Activated effector memory CD4-positive, alpha-beta T cell treated with anti-CD3 and anti-CD28 coated beads, Interleukin-2, amount 50 U/mL, for 16 hours (primary cell): Measurements from ENCODE around the gene TMC1.
"Not testable (repeated sequence)": the region's sequence is repeated elsewhere in the genome, so short reads cannot be mapped to it uniquely, and the experiment has no call there.

Experiments
- DNase-seq: peaks from one replicate; pipeline ENCODE4 v3.0.0-alpha.2; 2020

Gene TMC1

GRCh38 chr9:72526901-72527800, 5.7 kb downstream of the TMC1 start:
- peak; percentile 90 for DNase-seq

- DNase-seq = no peak
Observed at GRCh38 chr9:72527801-72528195, 6.4 kb downstream of the TMC1 start.

GRCh38 chr9:72529531-72529930, 8.1 kb downstream of the TMC1 start:
- no peak for DNase-seq

DNA sequence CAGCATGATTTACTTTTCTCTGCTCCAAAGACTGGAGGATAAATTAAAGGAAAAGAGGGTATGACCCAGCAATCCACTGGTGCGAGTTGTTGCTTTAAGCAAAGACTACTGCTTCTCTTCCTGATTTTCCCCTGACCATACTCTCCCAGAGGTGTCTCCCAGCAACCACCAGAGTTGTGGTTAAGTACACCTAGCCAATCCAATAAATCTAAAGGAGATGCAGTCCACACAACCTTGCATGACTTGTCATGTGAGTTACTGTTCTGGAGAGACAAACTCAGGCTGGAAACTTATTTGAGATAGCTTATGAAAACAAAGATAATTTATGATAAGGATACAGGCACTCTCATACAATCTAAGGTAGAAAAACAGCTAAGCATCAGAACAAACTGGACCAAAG, 11.9 kb downstream of the TMC1 start:
- no peak for DNase-seq

GRCh38 chr9:72534931-72535330, 13.5 kb downstream of the TMC1 start:
- no peak for DNase-seq

GRCh38 chr9:72537011-72537545, 15.7 kb downstream of the TMC1 start:
- no peak for DNase-seq

- no peak for DNase-seq
Observed at GRCh38 chr9:72537671-72538070, 16.3 kb downstream of the TMC1 start.

DNA sequence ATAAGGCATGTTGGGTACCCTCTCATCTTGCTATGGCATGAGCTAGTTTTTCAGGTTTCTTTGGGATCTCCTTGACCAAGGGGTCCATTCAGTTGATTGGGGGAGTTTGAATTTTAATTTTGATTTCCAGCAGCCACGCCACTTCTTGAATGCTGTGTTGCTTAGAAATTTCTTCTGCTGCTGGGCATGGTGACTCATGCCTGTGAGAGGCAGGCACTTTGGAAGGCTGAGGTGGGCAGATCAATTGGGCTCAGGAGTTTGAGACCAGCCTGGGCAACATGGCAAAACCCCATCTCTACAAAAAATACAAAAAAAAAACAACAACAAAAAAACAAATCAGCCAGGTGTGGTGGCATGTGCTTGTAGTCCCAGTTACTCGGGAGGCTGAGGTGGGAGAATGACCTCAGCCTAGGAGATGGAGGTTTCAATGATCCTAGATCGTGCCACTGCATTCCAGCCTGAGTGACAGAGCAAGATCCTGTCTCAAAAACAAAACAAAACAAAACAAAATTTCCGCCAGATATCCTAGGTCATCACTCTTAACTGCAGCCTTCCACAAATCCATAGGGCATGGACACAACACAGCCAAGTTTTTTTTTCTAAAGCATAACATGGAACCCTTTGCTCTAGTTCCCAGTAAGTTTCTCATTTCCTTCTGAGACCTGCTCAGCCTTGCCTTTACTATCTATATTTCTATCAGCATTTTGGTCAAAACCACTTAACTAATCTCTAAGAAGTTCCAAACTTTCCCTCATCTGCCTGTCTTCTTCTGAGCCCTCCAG, 17.7 kb downstream of the TMC1 start:
- no peak for DNase-seq

DNA sequence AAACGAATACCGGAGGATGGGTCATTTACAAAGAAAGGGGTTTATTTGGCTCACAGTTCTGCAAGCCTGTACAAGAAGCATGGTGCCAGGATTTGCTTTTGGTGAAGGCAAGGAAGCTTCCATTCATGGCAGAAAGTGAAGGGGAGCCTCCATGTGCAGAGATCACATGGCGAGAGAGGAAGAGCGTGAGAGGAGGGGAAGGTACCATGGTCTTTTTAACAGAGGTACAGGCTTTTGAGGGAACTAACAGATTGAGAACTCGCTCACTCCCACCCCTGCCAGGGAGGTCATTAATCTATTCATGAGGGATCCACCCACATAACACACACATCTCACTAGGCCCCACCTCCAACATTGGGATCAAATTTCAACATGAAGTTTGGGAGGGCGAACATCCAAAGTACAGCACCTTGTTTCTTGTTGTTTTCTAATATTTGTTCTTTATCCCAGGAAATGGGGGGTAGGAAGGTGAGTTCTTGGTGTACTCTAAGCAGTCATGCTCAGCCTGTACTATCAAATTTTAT, 18.5 kb downstream of the TMC1 start:
- DNase-seq = no peak

DNA sequence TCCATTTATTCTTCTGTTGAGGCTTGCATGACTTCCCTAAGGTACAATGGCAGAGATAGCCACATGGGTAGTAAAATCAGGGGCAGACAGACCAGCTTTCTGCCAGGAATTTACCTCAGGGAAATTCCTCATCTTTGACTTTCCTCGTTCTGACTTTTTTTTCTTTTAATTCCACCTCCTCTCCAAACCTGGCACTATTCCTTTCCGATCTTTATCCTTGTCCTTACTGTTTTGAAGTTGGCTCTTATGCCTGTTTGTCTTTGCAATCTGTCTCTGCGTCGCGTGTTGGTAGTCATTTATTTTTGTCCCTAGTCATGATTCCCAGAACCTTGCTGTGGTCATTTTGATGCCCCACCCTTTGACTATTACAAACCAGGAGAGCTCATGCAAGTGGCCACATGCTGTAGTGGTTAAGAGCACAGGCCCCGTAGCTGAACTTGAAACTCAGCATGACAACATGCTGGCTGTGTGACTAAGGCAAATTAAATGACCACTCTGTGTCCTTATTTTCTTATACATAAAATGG, 19.0 kb downstream of the TMC1 start:
- DNase-seq = no peak

- not testable (repeated sequence) for DNase-seq
Observed at GRCh38 chr9:72542537-72542833, 21.1 kb downstream of the TMC1 start.

GRCh38 chr9:72542917-72543316, 21.5 kb downstream of the TMC1 start:
- no peak for DNase-seq

GRCh38 chr9:72551306-72551705, 29.9 kb downstream of the TMC1 start:
- DNase-seq = no peak

GRCh38 chr9:72552356-72552755, 30.9 kb downstream of the TMC1 start:
- no peak for DNase-seq

- DNase-seq = no peak
Observed at GRCh38 chr9:72554221-72554641, 32.8 kb downstream of the TMC1 start.

GRCh38 chr9:72557549-72557948, 36.1 kb downstream of the TMC1 start:
- peak; percentile 81 for DNase-seq

DNA sequence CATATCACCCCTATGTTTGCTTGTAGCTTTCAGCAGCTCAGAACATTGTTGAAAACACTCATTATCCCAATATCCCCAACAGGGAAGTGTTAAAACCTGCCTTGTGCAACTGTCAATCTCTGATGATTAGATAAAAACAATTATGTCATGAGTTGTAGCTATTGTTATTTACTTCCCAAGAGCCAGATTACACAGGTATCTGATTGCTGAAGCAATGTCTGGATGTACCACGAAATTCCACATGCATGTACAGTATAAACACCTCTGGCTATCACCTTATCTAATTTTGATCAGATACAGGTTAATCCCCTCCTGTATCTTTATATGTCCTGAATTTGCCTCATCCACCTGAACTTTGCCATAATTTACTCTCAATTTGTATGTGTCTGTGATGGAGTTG, 38.7 kb downstream of the TMC1 start:
- no peak for DNase-seq

GRCh38 chr9:72563806-72564205, 42.4 kb downstream of the TMC1 start:
- DNase-seq = no peak

DNA sequence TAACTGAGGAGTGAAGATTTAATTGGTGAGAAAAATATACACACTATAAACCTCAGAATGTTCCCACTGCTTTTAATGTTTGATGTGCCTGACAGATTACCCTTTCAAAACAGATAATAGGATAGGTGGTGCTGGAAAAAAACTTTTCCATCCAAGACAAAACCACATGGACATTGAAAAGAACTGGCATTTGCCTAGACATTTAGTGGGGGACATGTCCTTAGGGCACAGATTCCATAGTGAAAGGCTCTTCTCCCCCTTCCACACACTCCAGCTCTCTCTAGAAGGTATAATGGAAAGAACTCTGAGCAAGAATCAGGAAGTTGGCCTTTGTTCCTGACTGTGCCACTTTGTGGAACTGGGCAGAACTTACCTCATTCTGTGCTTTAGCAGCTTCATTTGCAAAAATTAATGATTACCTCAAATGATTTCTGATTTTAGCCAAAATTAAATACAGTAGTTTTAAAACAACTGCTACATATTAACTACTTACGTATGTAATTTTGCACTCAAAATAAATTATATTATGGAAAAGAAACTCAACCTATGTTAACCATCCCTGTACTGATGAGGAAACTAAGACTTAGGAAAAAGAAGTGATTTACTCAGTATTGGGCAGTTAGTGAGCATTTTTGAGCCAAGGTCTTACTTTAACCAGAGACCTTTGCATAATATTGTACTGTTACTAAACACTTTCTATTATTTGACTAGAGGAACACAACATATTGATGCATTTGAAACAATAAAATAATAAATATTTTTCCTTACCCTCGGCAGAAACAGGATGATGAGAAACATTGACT, 43.3 kb downstream of the TMC1 start:
- DNase-seq = no peak

GRCh38 chr9:72565535-72565934, 44.1 kb downstream of the TMC1 start:
- DNase-seq = no peak

DNA sequence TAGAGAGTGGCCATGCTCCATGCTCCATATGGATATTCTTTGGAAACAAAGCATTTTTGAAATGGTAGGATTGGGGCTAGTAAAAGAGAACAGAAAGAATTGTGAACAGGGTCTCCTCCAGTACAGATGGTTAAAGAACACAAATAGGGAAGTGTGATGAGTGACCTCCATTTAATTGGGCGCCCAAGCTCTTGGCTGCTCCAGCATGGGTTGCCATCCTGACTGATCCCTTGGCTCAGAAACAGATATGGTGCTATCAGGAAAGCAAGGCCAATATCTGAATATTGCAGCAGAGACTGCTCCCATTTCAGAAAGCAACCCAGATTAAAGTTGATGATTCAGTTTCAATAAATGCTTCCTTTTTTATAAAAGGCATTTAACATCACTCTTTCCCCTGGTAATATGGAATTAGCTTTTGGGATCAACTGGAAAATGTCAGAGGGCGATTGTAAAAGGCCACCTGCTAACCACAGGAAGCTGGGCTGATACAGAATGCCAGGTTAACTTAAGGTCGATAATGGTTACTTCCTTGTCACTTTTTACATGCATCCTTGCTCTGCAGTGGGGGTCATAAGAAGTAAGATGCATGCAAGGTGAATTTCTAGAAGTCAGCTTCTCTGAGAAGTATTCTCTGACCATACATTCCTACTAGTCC, 52.9 kb downstream of the TMC1 start:
- no peak for DNase-seq

- DNase-seq = no peak
Observed at GRCh38 chr9:72575666-72576065, 54.3 kb downstream of the TMC1 start.
